Medulla oblongata (tissue), 1 donor: ENCODE results near the gene LRFN2.

Experiments used
- DNase-seq: peaks from one replicate; pipeline ENCODE4 v3.0.0-alpha.2; 2015; ENCODE audit errors: extremely low spot score

LRFN2 gene

GRCh38 chr6:40400738-40401137 is 186.4 kb downstream of the LRFN2 start:
- no peak for DNase-seq

- no peak for DNase-seq
These were observed 187.2 kb downstream of the LRFN2 start for GRCh38 chr6:40399888-40400457.

- no peak for DNase-seq
These were observed 188.2 kb downstream of the LRFN2 start for GRCh38 chr6:40398810-40399477.

- DNase-seq: no peak
These were observed 189.0 kb downstream of the LRFN2 start for GRCh38 chr6:40398034-40398691.

GRCh38 chr6:40397287-40398033 is 189.7 kb downstream of the LRFN2 start:
- DNase-seq: no peak

GRCh38 chr6:40395698-40396076 is 191.5 kb downstream of the LRFN2 start:
- DNase-seq: no peak

GRCh38 chr6:40395066-40395697 is 192.0 kb downstream of the LRFN2 start:
- DNase-seq: no peak

GRCh38 chr6:40394381-40394780 is 192.8 kb downstream of the LRFN2 start:
- DNase-seq: no peak

GRCh38 chr6:40393641-40394040 is 193.5 kb downstream of the LRFN2 start:
- DNase-seq: no peak

- no peak for DNase-seq
These were observed 194.6 kb downstream of the LRFN2 start for GRCh38 chr6:40392589-40392988.

GRCh38 chr6:40391851-40392517 is 195.2 kb downstream of the LRFN2 start:
- no peak for DNase-seq

- DNase-seq: no peak
These were observed 196.1 kb downstream of the LRFN2 start for GRCh38 chr6:40391086-40391485.

GRCh38 chr6:40390144-40390800 is 196.9 kb downstream of the LRFN2 start:
- DNase-seq: no peak

- no peak for DNase-seq
These were observed 197.9 kb downstream of the LRFN2 start for GRCh38 chr6:40389254-40389653.

GRCh38 chr6:40387871-40388264 is 199.3 kb downstream of the LRFN2 start:
- DNase-seq: no peak

- no peak for DNase-seq
These were observed 199.9 kb downstream of the LRFN2 start for GRCh38 chr6:40387127-40387870.

GRCh38 chr6:40386200-40386599 is 201.0 kb downstream of the LRFN2 start:
- no peak for DNase-seq

- no peak for DNase-seq
These were observed 203.6 kb downstream of the LRFN2 start for GRCh38 chr6:40383348-40384115.

- no peak for DNase-seq
These were observed 206.9 kb downstream of the LRFN2 start for GRCh38 chr6:40380271-40380670.

- DNase-seq: no peak
These were observed 207.4 kb downstream of the LRFN2 start for GRCh38 chr6:40379811-40380210.
